Measurements from ENCODE around the gene MMP28.

- TF ChIP-seq ZNF274 (IDR thresholded peaks at IDR 0.05; ENCODE audit: low read depth, low read length) (no peak), YY1 (IDR thresholded peaks at IDR 0.05; ENCODE audit: insufficient read depth, insufficient read length) (no peak)
Measured at GRCh38 chr17:35733366-35733765, 62.1 kb downstream of the MMP28 start.

All from NT2/D1 (cell line).